Measurements from ENCODE around the gene TMC3. TPM values are rescaled to one million over a fixed set of nuclear protein-coding genes. Genes with fewer than 3 reads are reported as not detected.
"Not testable (repeated sequence)": the region's sequence is repeated elsewhere in the genome, so short reads cannot be mapped to it uniquely, and the experiment has no call there.

The TMC3 gene
- total and polyA plus RNA-seq, 5 experiments from 2014 or later = 0.05 TPM; not detected in 4

GRCh38 chr15:81358248-81358647 is 15.8 kb downstream of the TMC3 start:
- peaks cover 0 to 3% (median 0%) of the 10 kb centered on the region in 5 donors for H3K27me3 Mint-ChIP-seq
- DNase-seq = no peak
- H3K4me1 Mint-ChIP-seq = peaks cover 0 to 2% (median 0%) of the 10 kb centered on the region in 4 donors
- no peaks in the 10 kb centered on the region for H3K9me3 Mint-ChIP-seq
- no peak for ATAC-seq
- H3K27ac Mint-ChIP-seq = no peak overlapping the region
- POLR2A ChIA-PET = no interaction called here
- H3K36me3 Mint-ChIP-seq = peaks cover 0 to 11% (median 11%) of the 10 kb centered on the region in 3 donors
- H3K4me3 Mint-ChIP-seq = no peak overlapping the region

GRCh38 chr15:81357180-81357686 is 16.8 kb downstream of the TMC3 start:
- no peak overlapping the region for H3K27ac Mint-ChIP-seq
- H3K4me3 Mint-ChIP-seq = no peak overlapping the region
- DNase-seq = no peak
- peaks cover 0 to 6% (median 4%) of the 10 kb centered on the region in 3 donors for H3K36me3 Mint-ChIP-seq
- POLR2A ChIA-PET = no interaction called here
- no peaks in the 10 kb centered on the region for H3K9me3 Mint-ChIP-seq
- peaks cover 0 to 2% (median 0%) of the 10 kb centered on the region in 4 donors for H3K4me1 Mint-ChIP-seq
- peaks cover 0 to 3% (median 0%) of the 10 kb centered on the region in 5 donors for H3K27me3 Mint-ChIP-seq
- no peak for ATAC-seq

DNA sequence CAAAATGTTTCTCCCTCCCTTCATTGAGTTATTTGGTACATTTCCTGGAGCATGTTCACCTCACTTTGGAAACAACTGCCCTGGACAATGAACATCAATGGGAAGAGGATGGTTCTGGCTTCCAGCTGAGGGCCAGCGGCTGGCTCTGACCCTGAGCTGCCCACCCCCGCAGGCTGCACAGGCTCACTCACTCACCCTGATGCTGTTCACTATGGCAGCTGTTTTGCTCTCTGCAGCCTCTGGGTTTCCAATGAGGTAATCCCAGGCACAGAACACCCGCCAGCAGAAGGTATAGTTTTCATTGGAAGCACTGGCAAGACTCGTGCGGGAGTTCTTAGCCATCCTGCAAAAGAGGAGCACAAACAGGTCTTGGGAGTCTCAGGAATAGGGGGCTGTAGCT is 17.8 kb downstream of the TMC3 start:
- no peak overlapping the region for H3K27ac Mint-ChIP-seq
- H3K27me3 Mint-ChIP-seq = peaks cover 0 to 3% (median 0%) of the 10 kb centered on the region in 5 donors
- POLR2A ChIA-PET = no interaction called here
- H3K4me3 Mint-ChIP-seq = no peak overlapping the region
- no peaks in the 10 kb centered on the region for H3K9me3 Mint-ChIP-seq
- ATAC-seq = no peak
- H3K4me1 Mint-ChIP-seq = peaks cover 0 to 2% (median 0%) of the 10 kb centered on the region in 4 donors
- no peak for DNase-seq
- peaks cover 0 to 1% (median 0%) of the 10 kb centered on the region in 3 donors for H3K36me3 Mint-ChIP-seq

- Mint-ChIP-seq H3K27ac (peak overlapping the region in 1 of 10 donors; percentile 27), H3K4me1 (no peaks in the 10 kb centered on the region), H3K36me3 (no peaks in the 10 kb centered on the region), H3K9me3 (no peaks in the 10 kb centered on the region), H3K27me3 (no peaks in the 10 kb centered on the region), H3K4me3 (no peak overlapping the region)
- ATAC-seq (no peak), DNase-seq (no peak)
- POLR2A ChIA-PET = no interaction called here
Measured at GRCh38 chr15:81351651-81352050, 22.4 kb downstream of the TMC3 start.

GRCh38 chr15:81349271-81349670 is 24.7 kb downstream of the TMC3 start:
- peaks cover 0 to 1% (median 0%) of the 10 kb centered on the region in 4 donors for H3K4me1 Mint-ChIP-seq
- H3K4me3 Mint-ChIP-seq = no peak overlapping the region
- H3K9me3 Mint-ChIP-seq = no peaks in the 10 kb centered on the region
- H3K27ac Mint-ChIP-seq = no peak overlapping the region
- no peak for DNase-seq
- no peak for ATAC-seq
- POLR2A ChIA-PET = interaction anchor here (0.7 kb wide), 1 partner anchor 18 kb away, joined by 4 read pairs; no protein-coding TSS in a partner anchor
- H3K27me3 Mint-ChIP-seq = no peaks in the 10 kb centered on the region
- H3K36me3 Mint-ChIP-seq = peaks cover 0 to 2% (median 2%) of the 10 kb centered on the region in 3 donors

- H3K27me3 Mint-ChIP-seq, H3K4me3 Mint-ChIP-seq, POLR2A ChIA-PET, H3K9me3 Mint-ChIP-seq, DNase-seq, H3K36me3 Mint-ChIP-seq, H3K27ac Mint-ChIP-seq, H3K4me1 Mint-ChIP-seq, ATAC-seq: not testable (repeated sequence)
Measured at GRCh38 chr15:81348691-81349090, 25.3 kb downstream of the TMC3 start.

DNA sequence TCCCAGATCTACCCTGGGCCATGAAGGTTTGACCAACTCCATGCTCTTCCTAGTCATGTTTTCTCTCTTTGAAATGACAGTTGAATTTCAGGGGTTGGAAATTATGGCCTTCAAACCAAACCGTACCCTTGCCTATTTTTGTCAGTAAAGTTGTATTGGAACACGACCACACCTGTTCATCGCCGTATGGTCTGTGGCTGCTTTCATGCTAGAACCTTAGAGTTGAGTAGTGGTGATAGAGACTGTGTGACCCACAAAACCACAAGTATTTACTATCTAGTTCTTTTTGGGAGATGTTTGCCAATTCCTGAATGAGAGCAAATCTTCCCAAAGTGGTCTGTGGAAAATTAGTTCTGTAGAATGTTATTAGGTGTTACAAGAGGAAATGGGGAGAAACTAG is 26.1 kb downstream of the TMC3 start:
- Mint-ChIP-seq H3K27ac (peak overlapping the region in 1 of 10 donors; percentile 66), H3K9me3 (no peaks in the 10 kb centered on the region), H3K4me3 (no peak overlapping the region), H3K27me3 (no peaks in the 10 kb centered on the region), H3K4me1 (peaks cover 0 to 1% (median 0%) of the 10 kb centered on the region in 4 donors), H3K36me3 (peaks cover 2 to 6% (median 3%) of the 10 kb centered on the region in 3 donors)
- DNase-seq (no peak), ATAC-seq (no peak)
- POLR2A ChIA-PET = no interaction called here

DNA sequence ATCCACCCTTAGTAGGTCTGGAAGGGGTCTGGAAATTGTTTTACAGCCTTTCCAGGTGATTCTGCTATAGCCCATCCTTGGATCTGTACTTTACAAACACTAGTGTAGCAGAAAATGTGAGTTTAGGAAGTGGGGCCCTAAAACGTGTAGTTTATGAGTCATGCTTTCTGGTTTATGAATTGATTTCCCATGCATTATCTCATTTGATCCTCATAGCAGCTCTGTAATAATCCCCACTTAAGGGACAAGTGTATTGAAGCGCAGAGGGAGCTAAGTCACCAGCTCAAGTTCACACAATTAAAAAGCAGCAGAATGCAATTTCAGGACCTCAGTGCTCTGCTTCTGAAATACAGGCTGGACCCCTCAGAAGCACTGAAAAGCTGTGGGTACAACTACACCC is 27.4 kb downstream of the TMC3 start:
- Mint-ChIP-seq H3K27me3 (no peaks in the 10 kb centered on the region), H3K27ac (no peak overlapping the region), H3K9me3 (no peaks in the 10 kb centered on the region), H3K36me3 (peaks cover 2 to 6% (median 3%) of the 10 kb centered on the region in 3 donors), H3K4me3 (no peak overlapping the region), H3K4me1 (peaks cover 0 to 1% (median 0%) of the 10 kb centered on the region in 4 donors)
- POLR2A ChIA-PET = no interaction called here
- ATAC-seq = no peak
- DNase-seq = no peak

DNA sequence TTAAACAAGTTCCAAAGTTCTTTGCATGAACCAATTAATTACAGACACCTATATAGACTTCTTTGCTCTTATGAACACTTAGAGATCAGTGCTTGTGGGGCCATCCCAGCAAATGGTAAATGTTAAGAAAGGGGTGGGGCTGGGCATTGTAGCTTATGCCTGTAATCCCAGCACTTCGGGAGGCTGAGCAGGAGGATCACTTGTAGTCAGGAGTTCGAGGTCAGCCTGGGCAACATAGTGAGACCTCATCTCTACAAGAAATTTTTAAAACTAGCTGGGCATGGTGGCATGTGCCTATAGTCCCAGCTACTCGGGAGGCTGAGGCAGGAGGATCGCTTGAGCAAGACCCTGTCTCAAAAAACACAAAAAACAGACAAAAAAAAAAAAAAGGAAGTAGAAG is 30.6 kb downstream of the TMC3 start:
- ATAC-seq (no peak), DNase-seq (no peak)
- Mint-ChIP-seq H3K27me3 (no peaks in the 10 kb centered on the region), H3K4me3 (no peak overlapping the region), H3K4me1 (peaks cover 0 to 1% (median 0%) of the 10 kb centered on the region in 4 donors), H3K36me3 (peaks cover 3 to 6% (median 6%) of the 10 kb centered on the region in 3 donors), H3K27ac (no peak overlapping the region), H3K9me3 (no peaks in the 10 kb centered on the region)
- POLR2A ChIA-PET = interaction anchor here (0.7 kb wide), 1 partner anchor 765 kb away, joined by 3 read pairs; no protein-coding TSS in a partner anchor

GRCh38 chr15:81341351-81341750 is 32.7 kb downstream of the TMC3 start:
- Mint-ChIP-seq H3K36me3 (peaks cover 3 to 6% (median 6%) of the 10 kb centered on the region in 3 donors), H3K27me3 (no peaks in the 10 kb centered on the region), H3K4me3 (no peak overlapping the region), H3K4me1 (peaks cover 0 to 6% (median 3%) of the 10 kb centered on the region in 4 donors), H3K27ac (no peak overlapping the region), H3K9me3 (no peaks in the 10 kb centered on the region)
- DNase-seq (no peak), ATAC-seq (no peak)
- POLR2A ChIA-PET = no interaction called here

DNA sequence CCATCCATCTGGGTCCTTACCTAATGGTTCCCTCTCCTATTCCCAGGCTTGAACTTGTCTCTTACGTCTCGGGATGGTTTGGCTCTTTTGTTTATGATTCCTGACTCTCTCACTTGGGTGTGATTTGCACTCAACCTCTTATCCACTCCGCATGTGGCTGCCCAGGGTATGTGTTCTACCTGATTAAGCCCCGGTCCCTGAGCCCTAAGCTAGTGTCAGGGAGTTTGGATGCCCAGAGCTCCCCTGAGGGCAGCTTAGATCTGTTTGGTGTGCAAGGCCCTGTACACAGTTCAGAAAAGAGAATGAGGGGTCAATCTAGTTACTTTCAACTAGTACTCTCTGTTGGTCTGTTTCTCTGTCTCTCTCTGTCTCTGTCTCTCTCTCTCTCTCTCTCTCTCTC is 34.2 kb downstream of the TMC3 start:
- H3K4me1 Mint-ChIP-seq = peaks cover 0 to 7% (median 4%) of the 10 kb centered on the region in 4 donors
- DNase-seq (no peak), ATAC-seq (no peak)
- H3K27me3 Mint-ChIP-seq = no peaks in the 10 kb centered on the region
- no peak overlapping the region for H3K27ac Mint-ChIP-seq
- no peak overlapping the region for H3K4me3 Mint-ChIP-seq
- peaks cover 3 to 6% (median 6%) of the 10 kb centered on the region in 3 donors for H3K36me3 Mint-ChIP-seq
- POLR2A ChIA-PET = no interaction called here
- H3K9me3 Mint-ChIP-seq = no peaks in the 10 kb centered on the region

DNA sequence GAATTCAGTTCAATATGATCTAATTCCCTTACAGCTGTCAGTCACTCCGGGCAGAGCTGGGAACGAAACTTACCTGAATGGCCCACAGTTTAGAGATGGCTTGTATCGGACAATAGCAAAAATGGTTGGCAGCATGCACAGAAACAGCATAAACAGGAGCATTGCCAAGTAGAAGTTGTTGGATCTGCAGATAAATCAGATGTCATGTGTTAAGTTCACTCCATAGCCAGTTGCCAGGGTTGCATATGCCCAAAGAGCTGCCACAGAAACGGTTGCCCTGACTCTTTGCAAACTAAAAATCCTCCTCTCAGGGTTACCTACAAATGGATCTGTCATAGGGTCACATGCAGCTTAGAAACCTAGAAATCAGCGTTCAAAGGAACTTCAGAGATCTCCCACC is 34.7 kb downstream of the TMC3 start:
- DNase-seq (no peak), ATAC-seq (no peak)
- Mint-ChIP-seq H3K27ac (no peak overlapping the region), H3K9me3 (no peaks in the 10 kb centered on the region), H3K27me3 (no peaks in the 10 kb centered on the region), H3K4me1 (peaks cover 0 to 7% (median 4%) of the 10 kb centered on the region in 4 donors), H3K4me3 (no peak overlapping the region), H3K36me3 (peaks cover 3 to 4% (median 4%) of the 10 kb centered on the region in 3 donors)
- POLR2A ChIA-PET = no interaction called here

GRCh38 chr15:81338170-81339007 is 35.6 kb downstream of the TMC3 start:
- no peak overlapping the region for H3K4me3 Mint-ChIP-seq
- DNase-seq (no peak), ATAC-seq (no peak)
- POLR2A ChIA-PET = interaction anchor here (1.6 kb wide), 1 partner anchor 63 kb away, joined by 5 read pairs; no protein-coding TSS in a partner anchor
- H3K27ac Mint-ChIP-seq = no peak overlapping the region
- no peaks in the 10 kb centered on the region for H3K9me3 Mint-ChIP-seq
- H3K36me3 Mint-ChIP-seq = peaks cover 0 to 4% (median 0%) of the 10 kb centered on the region in 3 donors
- no peaks in the 10 kb centered on the region for H3K27me3 Mint-ChIP-seq
- H3K4me1 Mint-ChIP-seq = peaks cover 0 to 13% (median 5%) of the 10 kb centered on the region in 4 donors
